ENCODE results near the gene LRMDA.

- TF ChIP-seq POLR2A (IDR thresholded peaks at IDR 0.05) = no peak
- TF ChIP-seq EP300 (IDR thresholded peaks at IDR 0.05) = no peak
Measured at GRCh38 chr10:75722609-75723008, 291.2 kb downstream of the LRMDA start.
